OCI-LY3 (cell line): ENCODE data around the gene LTBP2.

ENCODE experiments used
- H2AFZ ChIP-seq: fragments of 200-600, 300-600 bp; shearing (Covaris generic); 2 replicates; pipeline ENCODE4 v1.6.0; 2014; ENCODE audit warnings: antibody characterized with exemption, low read depth, low read length
- H3K27ac ChIP-seq: fragments of 200-600, 300-600 bp; sonication (generic); 2 replicates; pipeline ENCODE4 v1.5.1; 2014; ENCODE audit warnings: mild to moderate bottlenecking, low read length, moderate library complexity, mixed read lengths
- H3K27me3 ChIP-seq: fragments of 200-600, 300-600 bp; sonication (generic); 2 replicates; pipeline ENCODE4 v1.6.1; 2014; ENCODE audit warnings: low read depth, low read length, mixed read lengths
- H3K36me3 ChIP-seq: fragments of 200-600, 300-600 bp; sonication (generic); replicated peaks from 2 replicates; pipeline ENCODE3; 2014; ENCODE audit warnings: low read depth, low read length, mixed read lengths
- H3K4me1 ChIP-seq: fragments of 300-600, 200-600 bp; sonication (generic); 2 replicates; pipeline ENCODE4 v1.6.1; 2014; ENCODE audit warnings: low read length, mixed read lengths
- H3K4me2 ChIP-seq: fragments of 200-600, 300-600 bp; sonication (generic); 2 replicates; pipeline ENCODE4 v1.6.1; 2014; ENCODE audit warnings: low read length, mixed read lengths
- H3K4me3 ChIP-seq: fragments of 300-600, 200-600 bp; sonication (generic); 2 replicates; pipeline ENCODE4 v1.5.1; 2014; ENCODE audit warnings: antibody characterized with exemption, mild to moderate bottlenecking, low read length, moderate library complexity
- H3K79me2 ChIP-seq: fragments of 300-600, 200-600 bp; shearing (Covaris generic); 2 replicates; pipeline ENCODE4 v1.6.1; 2014; ENCODE audit warnings: mild to moderate bottlenecking, low read length, mixed read lengths
- H3K9ac ChIP-seq: fragments of 300-600, 200-600 bp; shearing (Covaris generic); 2 replicates; pipeline ENCODE4 v1.6.0; 2014; ENCODE audit warnings: mild to moderate bottlenecking, low read length, moderate library complexity
- H3K9me3 ChIP-seq: fragments of 200-600, 300-600 bp; shearing (Covaris generic); 2 replicates; pipeline ENCODE4 v1.6.1; 2014; ENCODE audit warnings: low read length, mixed read lengths; ENCODE audit not compliant: insufficient read depth
- H4K20me1 ChIP-seq: fragments of 200-600, 300-600 bp; sonication (generic); 2 replicates; pipeline ENCODE4 v1.6.1; 2016; ENCODE audit warnings: low read length, mixed read lengths; ENCODE audit not compliant: insufficient read depth
- CTCF ChIP-seq: fragments of 200-600, 300-600 bp; sonication (generic); IDR thresholded peaks from 2 replicates; pipeline ENCODE4 v1.5.1; 2014; ENCODE audit warnings: antibody characterized with exemption, low read length, low read depth
- EZH2phosphoT487 ChIP-seq: fragments of 200-600 bp; shearing (Covaris generic); IDR thresholded peaks from 2 replicates; pipeline ENCODE4 v1.6.1; 2018; ENCODE audit warnings: antibody characterized with exemption, mixed run types, low read depth

The LTBP2 gene

GRCh38 chr14:74563586-74564159 is 48.4 kb downstream of the LTBP2 start:
- H3K9me3 ChIP-seq: no peaks in the 10 kb centered on the region
- no peaks in the 10 kb centered on the region for H3K79me2 ChIP-seq
- no peak overlapping the region for H3K9ac ChIP-seq
- no peak for TF ChIP-seq EZH2phosphoT487
- TF ChIP-seq CTCF: no peak
- peaks cover 7% of the 10 kb centered on the region for H3K27me3 ChIP-seq
- H3K27ac ChIP-seq: no peak overlapping the region
- H2AFZ ChIP-seq: peak overlapping the region; percentile 9; the same call in 1 of the 2 replicates
- H3K4me1 ChIP-seq: no peaks in the 10 kb centered on the region
- no peaks in the 10 kb centered on the region for H3K36me3 ChIP-seq
- no peak overlapping the region for H3K4me2 ChIP-seq
- no peak overlapping the region for H3K4me3 ChIP-seq
- H4K20me1 ChIP-seq: no peaks in the 10 kb centered on the region

- H3K4me1 ChIP-seq: no peaks in the 10 kb centered on the region
- TF ChIP-seq CTCF (no peak), EZH2phosphoT487 (no peak)
- no peak overlapping the region for H3K9ac ChIP-seq
- H4K20me1 ChIP-seq: no peaks in the 10 kb centered on the region
- no peak overlapping the region for H3K4me2 ChIP-seq
- H3K4me3 ChIP-seq: no peak overlapping the region
- H3K36me3 ChIP-seq: no peaks in the 10 kb centered on the region
- H3K9me3 ChIP-seq: no peaks in the 10 kb centered on the region
- no peaks in the 10 kb centered on the region for H3K79me2 ChIP-seq
- H2AFZ ChIP-seq: peak overlapping the region; percentile 9; the same call in 1 of the 2 replicates
- H3K27me3 ChIP-seq: peaks cover 7% of the 10 kb centered on the region
- no peak overlapping the region for H3K27ac ChIP-seq
These were observed 48.8 kb downstream of the LTBP2 start for GRCh38 chr14:74563233-74563585.

GRCh38 chr14:74562515-74563232 is 49.4 kb downstream of the LTBP2 start:
- Histone ChIP-seq H3K9ac (no peak overlapping the region), H3K36me3 (no peaks in the 10 kb centered on the region), H3K27ac (no peak overlapping the region), H3K4me1 (no peaks in the 10 kb centered on the region), H3K79me2 (no peaks in the 10 kb centered on the region), H3K4me3 (no peak overlapping the region), H2AFZ (peak overlapping the region; percentile 9; the same call in 1 of the 2 replicates), H4K20me1 (no peaks in the 10 kb centered on the region), H3K9me3 (no peaks in the 10 kb centered on the region), H3K27me3 (peaks cover 7% of the 10 kb centered on the region), H3K4me2 (no peak overlapping the region)
- no peak for TF ChIP-seq CTCF

- no peak overlapping the region for H3K4me2 ChIP-seq
- H3K27ac ChIP-seq: no peak overlapping the region
- no peak overlapping the region for H3K4me3 ChIP-seq
- no peaks in the 10 kb centered on the region for H3K4me1 ChIP-seq
- no peaks in the 10 kb centered on the region for H3K36me3 ChIP-seq
- H2AFZ ChIP-seq: no peak overlapping the region
- H3K9me3 ChIP-seq: no peaks in the 10 kb centered on the region
- H3K79me2 ChIP-seq: no peaks in the 10 kb centered on the region
- no peak overlapping the region for H3K9ac ChIP-seq
- TF ChIP-seq EZH2phosphoT487: no peak
- no peak for TF ChIP-seq CTCF
- H4K20me1 ChIP-seq: no peaks in the 10 kb centered on the region
- peaks cover 7% of the 10 kb centered on the region; the same call in 1 of the 2 replicates for H3K27me3 ChIP-seq
These were observed 53.4 kb downstream of the LTBP2 start for GRCh38 chr14:74558655-74559054.
